HepG2 (cell line): ENCODE data around the gene ZNF503. TPM values are rescaled to one million over a fixed set of nuclear protein-coding genes. Genes with fewer than 3 reads are reported as not detected.

Source experiments
- HDAC6 ChIP-seq: fragments of 200-600 bp; sonication (generic); IDR thresholded peaks from 2 replicates; pipeline ENCODE4 v1.7.0; 2017; ENCODE audit warnings: mild to moderate bottlenecking, antibody characterized with exemption, low read length, low read depth
- HES4 ChIP-seq: sonication (generic); formaldehyde crosslinking; IDR thresholded peaks from 2 replicates; pipeline ENCODE4 v1.9.0; 2021; ENCODE audit warnings: mild to moderate bottlenecking, missing genetic modification reagents, borderline replicate concordance
- polyA plus RNA-seq, 8 experiments: library from polyadenylated mRNA; depleted of rRNA in 3 of 8; stranded (reverse) in 7 of 8; unstranded in 1 of 8; fragments of >200 nt; fragmentation: Illumina TruSeq in 4 of 8; extraction: Trizol in 4 of 8; gene quantifications; 2 replicates each; pipeline versions ENCODE4 v1.2.1 to v1.2.3, GENCODE V29; 2011 to 2016; ENCODE audit warnings: low read depth in 4 of 8, missing spikeins in 1 of 8, mixed read lengths in 1 of 8; ENCODE audit not compliant: insufficient read depth in 1 of 8
- total RNA-seq, 5 experiments: library from RNA; depleted of rRNA; stranded (reverse); fragments of >200 nt; fragmentation: Illumina TruSeq; extraction: Trizol; gene quantifications; 2 replicates each; pipeline ENCODE4 v1.2.3, GENCODE V29; 2016; ENCODE audit warnings: low read depth in 1 of 5

Gene ZNF503
- total and polyA plus RNA-seq, 2 of the 13 experiments (the other 11 are each of a cell fraction or from before 2014, with no cell fraction given), result 2.7 to 8.3 TPM

GRCh38 chr10:75350791-75351190 lies 50.8 kb downstream of the ZNF503 start (continued):
- no peak for TF ChIP-seq HDAC6
- TF ChIP-seq HES4 (CRISPR knock-in tag), result no peak

Other genes starting within 250 kb of the ZNF503 start
- gene VDAC2, start 191.0 kb downstream of the ZNF503 start, total RNA-seq (2016; rRNA removed; fragmentation: Illumina TruSeq; extraction: Trizol), result 222 and 289 TPM in 2 replicates
- gene VDAC2, start 191.0 kb downstream of the ZNF503 start, polyA plus RNA-seq (2011; rRNA removed), result 51.4 and 67.9 TPM in 2 replicates
- 9.8 and 18.4 TPM in 2 replicates for gene COMTD1, start 165.8 kb downstream of the ZNF503 start, total RNA-seq (2016; rRNA removed; fragmentation: Illumina TruSeq; extraction: Trizol)
- 11.8 and 12.6 TPM in 2 replicates for gene COMTD1, start 165.8 kb downstream of the ZNF503 start, polyA plus RNA-seq (2011; rRNA removed)
- gene LRMDA, start 29.9 kb upstream of the ZNF503 start, total RNA-seq (2016; rRNA removed; fragmentation: Illumina TruSeq; extraction: Trizol), result 19.3 and 22.0 TPM in 2 replicates
- 13.4 and 17.7 TPM in 2 replicates for gene LRMDA, start 29.9 kb upstream of the ZNF503 start, polyA plus RNA-seq (2011; rRNA removed)